C4-2B (cell line): ENCODE results near the gene SPAG4.

Experiments
- H3K27ac ChIP-seq: fragments of 450-650 bp; 2 replicates; pipeline ENCODE4 v1.5.1; 2017
- CTCF ChIP-seq: fragments of 450-650 bp; conservative IDR thresholded peaks from 2 replicates; pipeline ENCODE4 v1.5.1; 2017; ENCODE audit warnings: mild to moderate bottlenecking
- ZFX ChIP-seq: fragments of 450-650 bp; IDR thresholded peaks from 2 replicates; pipeline ENCODE4 v1.6.1; 2017

SPAG4 gene

DNA sequence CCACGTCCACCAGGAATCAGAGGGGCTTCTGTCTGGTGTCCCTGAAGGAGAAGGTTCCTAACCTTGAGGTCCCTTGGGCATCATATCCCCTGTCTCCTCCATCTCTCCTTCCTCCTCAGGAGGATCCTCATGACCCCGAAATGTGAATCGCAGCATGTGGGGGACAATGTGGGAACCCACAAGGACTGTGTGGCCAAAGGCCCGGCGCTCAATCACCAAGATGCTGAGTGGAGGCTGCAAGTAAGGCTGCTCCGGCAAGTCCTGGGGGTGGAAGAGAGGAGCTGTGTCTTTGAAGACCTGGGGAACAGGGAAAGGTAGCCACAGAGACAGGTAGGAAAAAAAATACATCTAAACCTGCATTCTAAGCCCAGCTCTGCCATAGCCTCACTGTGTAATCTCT, 36.4 kb upstream of the SPAG4 start:
- no peak for TF ChIP-seq CTCF
- no peak for TF ChIP-seq ZFX

GRCh38 chr20:35582131-35582530, 33.5 kb upstream of the SPAG4 start:
- no peak overlapping the region for H3K27ac ChIP-seq
- TF ChIP-seq CTCF (no peak), ZFX (no peak)

More for the DNA sequence above, 36.4 kb upstream of the SPAG4 start:
- H3K27ac ChIP-seq = no peak overlapping the region

DNA sequence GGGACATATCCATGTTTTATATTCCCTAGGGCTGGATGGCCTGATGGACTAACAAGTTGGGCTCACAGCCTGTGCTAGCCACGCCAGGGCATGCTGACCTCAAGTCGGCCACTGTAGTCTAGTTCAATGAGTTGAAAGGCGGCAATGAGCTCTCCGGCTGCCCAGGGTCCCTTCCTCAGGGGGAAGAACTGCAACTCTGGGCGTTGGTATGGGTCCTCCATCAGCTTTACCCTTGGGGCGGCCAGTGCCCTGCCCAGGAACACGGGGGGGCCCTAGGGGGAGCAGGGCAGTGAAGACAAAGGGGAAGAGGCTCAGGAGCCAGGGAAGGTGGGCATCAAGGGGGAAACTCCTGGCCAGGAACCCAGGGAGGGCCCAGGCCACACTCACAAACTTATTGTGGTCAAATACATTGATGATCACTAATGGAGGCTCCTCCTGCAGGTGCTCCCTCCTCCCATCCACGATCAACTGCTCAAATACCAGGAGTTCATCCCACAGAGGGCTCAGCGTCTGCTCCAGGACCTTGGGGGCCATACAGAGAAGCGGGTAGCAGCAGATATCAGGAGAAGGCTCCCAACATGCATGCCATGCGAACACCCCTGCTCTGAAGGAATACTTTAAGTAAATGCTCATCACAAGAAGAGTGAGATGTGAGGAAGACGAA, 32.8 kb upstream of the SPAG4 start:
- no peak for TF ChIP-seq CTCF
- no peak for TF ChIP-seq ZFX
- no peak overlapping the region for H3K27ac ChIP-seq

DNA sequence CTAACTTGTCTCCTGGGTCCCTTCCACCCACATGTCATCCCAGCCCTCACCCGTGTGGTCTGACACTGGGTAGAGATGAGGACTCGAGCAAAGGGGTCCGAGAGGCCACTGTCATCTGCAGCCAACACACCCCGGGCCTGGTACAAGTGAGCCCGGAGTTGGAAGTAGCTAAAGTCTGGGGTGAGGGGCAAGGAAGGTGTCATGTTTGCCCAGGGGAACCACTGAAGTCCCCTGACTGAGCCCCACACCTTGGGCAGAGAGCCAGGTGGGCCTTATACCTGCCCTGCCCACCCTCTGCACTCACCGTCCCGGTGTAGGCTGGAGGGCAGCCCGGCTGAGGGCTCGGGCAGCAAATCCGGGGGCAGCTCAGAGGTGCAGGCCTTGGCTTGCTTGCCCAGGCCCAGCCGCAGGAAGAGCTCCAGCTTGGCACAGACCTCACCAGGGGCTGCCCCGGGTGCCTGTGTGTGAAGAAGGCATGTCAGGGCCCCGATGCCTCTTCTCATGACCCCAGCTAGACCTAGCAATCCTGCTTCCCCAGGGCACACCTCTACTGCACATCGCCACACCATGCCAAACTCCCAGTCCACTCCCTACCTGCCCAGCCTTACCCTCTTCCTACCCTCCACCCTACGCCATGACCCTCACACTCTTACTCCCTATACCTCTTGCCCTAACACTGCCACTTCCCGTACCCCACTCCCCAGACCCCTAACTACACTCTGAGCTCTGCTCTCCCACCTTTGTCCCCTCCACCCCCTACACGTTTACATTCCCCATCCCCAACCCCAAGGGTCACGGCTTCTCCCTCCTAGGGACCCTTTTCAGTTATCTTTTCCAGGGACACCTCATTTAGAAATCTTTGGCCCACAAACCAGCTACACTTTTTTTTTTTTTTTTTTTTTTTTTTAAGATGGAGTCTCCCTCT, 31.7 kb upstream of the SPAG4 start:
- no peak for TF ChIP-seq ZFX
- no peak for TF ChIP-seq CTCF
- H3K27ac ChIP-seq = no peak overlapping the region

- no peak overlapping the region for H3K27ac ChIP-seq
- no peak for TF ChIP-seq ZFX
- no peak for TF ChIP-seq CTCF
These were observed 28.7 kb upstream of the SPAG4 start for GRCh38 chr20:35586751-35587425.

DNA sequence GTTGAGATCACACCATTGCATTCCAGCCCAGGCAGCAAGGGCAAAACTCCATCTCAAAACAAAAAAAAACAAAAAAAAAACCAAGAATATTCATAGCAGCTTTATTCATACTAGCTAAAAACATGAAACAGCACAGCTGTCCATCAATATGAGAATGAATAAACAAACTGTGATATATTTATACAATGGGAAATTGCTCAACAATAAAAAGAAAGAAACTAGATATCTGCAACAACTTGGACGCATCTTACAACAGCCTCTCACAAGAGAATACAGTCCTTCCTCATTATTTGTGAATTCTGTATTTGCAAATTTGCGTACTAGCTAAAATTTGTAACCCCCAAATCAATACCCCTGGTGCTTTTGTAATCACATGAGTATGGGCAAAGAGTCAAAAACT, 28.2 kb upstream of the SPAG4 start:
- TF ChIP-seq ZFX (no peak), CTCF (no peak)

GRCh38 chr20:35588397-35588796, 27.2 kb upstream of the SPAG4 start:
- no peak for TF ChIP-seq CTCF
- TF ChIP-seq ZFX = no peak
- no peak overlapping the region for H3K27ac ChIP-seq

More for the DNA sequence above, 28.2 kb upstream of the SPAG4 start:
- no peak overlapping the region for H3K27ac ChIP-seq
